Adipose tissue (tissue), 3 donors: ENCODE measurements around the gene HCAR3. TPM values are rescaled to one million over a fixed set of nuclear protein-coding genes. Genes with fewer than 3 reads are reported as not detected.
"Not testable (repeated sequence)": the region's sequence is repeated elsewhere in the genome, so short reads cannot be mapped to it uniquely, and the experiment has no call there.

Experiments
- H3K27ac ChIP-seq: one replicate; pipeline ENCODE4 v1.5.1; 2013; ENCODE audit warnings: low read depth, low read length
- WGBS, 3 donors: extraction: QIAGEN DNeasy Blood & Tissue Kit; methylation state at CpG; one replicate each; pipeline ENCODE4 v1.1.7; 2013; 5-methylcytosine and 5-hydroxymethylcytosine counted together
- polyA plus RNA-seq, 3 donors: library from polyadenylated mRNA; stranded (reverse); fragments of 200-250 nt; gene quantifications; one replicate each; pipeline ENCODE4 v1.2.3, GENCODE V29; 2013
- donor health status: healthy with polysubstance abuse.
- donor health status: Bipolar disorder and iron deficiency.
- donor health status: healthy.

The HCAR3 gene
- polyA plus RNA-seq, 3 donors = 0.81 to 12.6 (median 2.2) TPM

- 62 to 80% (median 66%) methylated on average over 5 of the region's 5 CpGs for WGBS, 3 donors
- no peak overlapping the region for H3K27ac ChIP-seq
Observed at GRCh38 chr12:122684297-122684813, 32.3 kb downstream of the HCAR3 start.

DNA sequence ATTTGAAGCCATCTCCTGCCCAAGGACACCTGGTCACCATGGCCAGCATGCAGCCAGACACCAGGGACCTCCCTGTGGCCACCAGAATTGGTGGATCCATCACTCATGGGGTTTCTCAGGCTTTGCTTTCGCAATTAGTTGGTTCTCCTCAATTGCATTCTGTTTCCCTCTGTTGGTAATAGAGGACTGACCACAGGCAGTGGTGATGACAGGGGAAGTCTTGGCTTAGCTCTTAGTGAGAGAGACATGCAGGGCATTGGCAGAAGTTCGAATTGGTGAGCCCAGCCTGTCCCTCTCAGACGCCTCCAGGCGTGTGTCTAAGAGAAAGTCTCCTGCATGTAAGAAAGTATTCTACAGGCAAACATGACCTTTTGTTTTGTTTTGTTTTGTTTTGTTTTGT lies 34.8 kb downstream of the HCAR3 start:
- 61 to 83% (median 64%) methylated on average over 4 of the region's 4 CpGs for WGBS, 3 donors
- H3K27ac ChIP-seq = no peak overlapping the region

- WGBS, 3 donors = 66 to 87% (median 82%) methylated on average over 6 of the region's 6 CpGs
- not testable (repeated sequence) for H3K27ac ChIP-seq
Observed at GRCh38 chr12:122680989-122681388, 35.6 kb downstream of the HCAR3 start.

DNA sequence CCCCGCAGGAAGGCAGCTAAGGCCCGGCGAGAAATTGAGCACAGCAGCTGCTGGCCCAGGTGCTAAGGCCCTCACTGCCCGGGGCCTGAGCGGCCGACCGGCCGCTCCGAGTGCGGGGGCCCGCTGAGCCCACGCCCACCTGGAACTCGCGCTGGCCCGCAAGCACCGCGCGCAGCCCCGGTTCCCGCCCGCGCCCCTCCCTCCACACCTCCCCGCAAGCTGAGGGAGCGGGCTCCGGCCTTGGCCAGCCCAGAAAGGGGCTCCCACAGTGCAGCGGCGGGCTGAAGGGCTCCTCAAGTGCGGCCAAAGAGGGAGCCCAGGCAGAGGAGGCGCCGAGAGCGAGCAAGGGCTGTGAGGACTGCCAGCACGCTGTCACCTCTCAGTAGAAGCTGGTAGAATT lies 39.8 kb downstream of the HCAR3 start:
- not testable (repeated sequence) for H3K27ac ChIP-seq
- 90 to 98% (median 94%) methylated on average over 26 to 32 of the region's 32 CpGs for WGBS, 3 donors

DNA sequence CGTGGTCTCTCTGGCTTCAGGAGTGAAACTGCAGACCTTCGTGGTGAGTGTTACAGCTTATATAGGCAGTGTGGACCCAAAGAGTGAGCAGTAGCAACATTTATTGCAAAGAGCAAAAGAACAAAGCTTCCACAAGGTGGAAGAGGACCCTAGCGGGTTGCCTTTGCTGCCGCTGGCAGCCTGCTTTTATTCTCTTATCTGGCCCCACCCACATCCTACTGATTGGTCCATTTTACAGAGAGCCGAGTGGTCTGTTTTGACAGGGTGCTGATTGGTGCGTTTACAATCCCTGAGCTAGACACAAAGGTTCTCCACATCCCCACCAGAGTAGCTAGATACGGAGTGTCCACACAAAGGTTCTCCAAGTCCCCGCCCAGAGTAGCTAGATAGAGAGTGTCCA lies 40.6 kb downstream of the HCAR3 start:
- 85 to 93% (median 85%) methylated on average over 8 of the region's 8 CpGs for WGBS, 3 donors
- not testable (repeated sequence) for H3K27ac ChIP-seq

DNA sequence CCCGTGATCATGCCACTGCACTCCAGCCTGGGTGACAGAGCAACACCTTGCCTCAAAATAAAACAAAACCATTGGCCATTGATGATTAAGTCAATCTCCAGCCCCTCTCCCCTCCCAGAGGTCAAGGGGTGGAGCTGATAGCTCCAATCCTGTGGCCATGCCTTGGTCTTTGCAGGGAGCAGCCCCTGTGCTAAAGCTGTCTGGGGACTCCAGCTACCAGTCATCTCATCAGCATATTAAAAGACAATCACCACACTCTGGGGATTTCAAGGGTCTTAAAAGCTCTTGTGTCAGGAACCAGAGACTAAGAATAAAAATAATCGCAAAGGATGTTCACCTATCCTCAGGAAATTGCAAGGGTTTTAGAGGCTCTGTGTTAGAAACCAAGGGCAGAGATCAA lies 44.1 kb downstream of the HCAR3 start:
- WGBS, 3 donors = 82 to 88% (median 84%) methylated on average over 2 of the region's 2 CpGs
- no peak overlapping the region for H3K27ac ChIP-seq

DNA sequence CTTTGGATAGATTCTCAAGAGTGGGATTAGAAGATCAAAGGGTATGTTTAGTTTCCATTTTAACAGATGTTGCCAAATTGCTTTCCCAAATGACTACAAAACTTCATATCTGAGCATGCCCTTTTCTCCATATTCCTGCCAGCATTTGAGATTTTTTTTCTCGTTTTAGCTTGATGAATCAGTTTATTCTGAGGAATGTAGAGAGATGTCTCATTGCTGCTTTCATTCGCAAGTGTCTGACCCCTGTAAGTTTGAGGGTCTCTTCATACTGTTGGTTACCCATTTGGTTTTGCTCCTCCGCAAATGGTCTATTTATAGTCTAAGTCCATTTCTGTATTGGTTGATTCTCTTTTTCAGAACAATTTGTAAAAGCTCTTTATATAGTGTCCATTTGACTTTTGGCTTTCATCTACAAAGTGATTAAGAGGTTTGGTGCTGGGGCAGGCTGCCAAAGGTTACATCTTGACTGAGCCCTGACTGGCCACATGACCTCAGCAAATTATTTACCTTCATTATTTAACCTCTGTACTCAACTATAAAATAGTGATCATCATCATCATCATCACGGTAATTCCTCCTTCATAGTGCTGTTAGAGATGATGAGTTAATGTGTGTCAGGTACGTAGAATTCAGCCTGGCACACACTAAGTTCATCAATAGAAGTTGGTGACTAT lies 47.1 kb downstream of the HCAR3 start:
- no peak overlapping the region for H3K27ac ChIP-seq
- WGBS, 3 donors = 54 to 68% (median 60%) methylated on average over 5 of the region's 5 CpGs

- H3K27ac ChIP-seq = no peak overlapping the region
- 86 to 94% (median 89%) methylated on average over 2 of the region's 2 CpGs for WGBS, 3 donors
Observed at GRCh38 chr12:122668268-122668667, 48.3 kb downstream of the HCAR3 start.

- no peak overlapping the region for H3K27ac ChIP-seq
- WGBS, 3 donors = 94 to 97% (median 95%) methylated on average over 5 of the region's 5 CpGs
Observed at GRCh38 chr12:122665759-122666158, 50.9 kb downstream of the HCAR3 start.

DNA sequence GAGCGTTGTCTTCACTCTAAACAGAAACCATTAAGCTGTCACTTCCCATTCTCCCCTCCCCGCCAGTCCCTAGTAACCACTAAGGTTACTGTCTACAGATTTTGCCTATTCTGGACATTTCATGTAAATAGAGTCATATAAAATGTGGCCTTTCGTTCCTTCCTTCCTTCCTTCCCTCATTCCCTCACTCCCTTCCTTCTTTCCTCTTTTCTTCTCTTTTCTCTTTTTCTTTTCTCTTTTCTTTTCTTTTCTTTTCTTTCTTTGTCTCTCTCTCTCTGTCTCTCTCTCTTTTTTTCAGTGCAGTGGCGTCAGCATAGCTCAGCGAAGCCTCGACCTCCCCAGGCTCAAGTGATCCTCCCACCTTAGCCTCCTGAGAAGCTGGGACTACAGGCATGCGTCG lies 51.3 kb downstream of the HCAR3 start:
- no peak overlapping the region for H3K27ac ChIP-seq
- 80 to 87% (median 85%) methylated on average over 8 of the region's 8 CpGs for WGBS, 3 donors

Other genes starting within 250 kb of the HCAR3 start
- gene ZCCHC8, start 215.9 kb downstream of the HCAR3 start, polyA plus RNA-seq = 10 to 100 TPM in 2 of 3 donors, 1 to 10 TPM in 1; 9.1 to 13.8 (median 11.3) TPM
- gene RSRC2, start 189.9 kb downstream of the HCAR3 start, polyA plus RNA-seq = 10 to 100 TPM; 25.1 to 42.0 (median 40.5) TPM
- 1 to 10 TPM; 3.0 to 6.0 (median 4.7) TPM for gene KNTC1, start 189.6 kb downstream of the HCAR3 start, polyA plus RNA-seq
- 10 to 100 TPM in 1 of 3 donors, 1 to 10 TPM in 2; 2.1 to 68.5 (median 7.1) TPM for gene HCAR2, start 13.5 kb downstream of the HCAR3 start, polyA plus RNA-seq
- gene HCAR1, start 14.0 kb upstream of the HCAR3 start, polyA plus RNA-seq = 1 to 10 TPM in 2 of 3 donors, under 1 TPM in 1; 0.79 to 6.3 (median 3.0) TPM
- gene DENR, start 36.0 kb upstream of the HCAR3 start, polyA plus RNA-seq = 10 to 100 TPM; 11.4 to 31.2 (median 16.1) TPM
- gene CCDC62, start 57.8 kb upstream of the HCAR3 start, polyA plus RNA-seq = under 1 TPM in 2 of 3 donors, not detected in 1; 0.08 to 0.19 TPM
- gene HIP1R, start 118.6 kb upstream of the HCAR3 start, polyA plus RNA-seq = 10 to 100 TPM; 27.0 to 62.4 (median 42.4) TPM
- gene VPS37B, start 179.3 kb upstream of the HCAR3 start, polyA plus RNA-seq = 10 to 100 TPM; 18.7 to 23.6 (median 21.4) TPM
- gene ABCB9, start 249.7 kb upstream of the HCAR3 start, polyA plus RNA-seq = 1 to 10 TPM; 1.5 to 3.3 (median 1.8) TPM